ENCODE measurements around the gene HEYL. TPM values are rescaled to one million over a fixed set of nuclear protein-coding genes. Genes with fewer than 3 reads are reported as not detected.

HEYL gene
- total RNA-seq, 6 experiments from 2014 or later = 0.98 to 2.6 (median 1.6) TPM

GRCh38 chr1:39681294-39681693 is 41.9 kb upstream of the HEYL start:
- no peaks in the 10 kb centered on the region for H3K9me3 ChIP-seq
- DNase-seq = no peak
- no peak overlapping the region for H3K27ac ChIP-seq
- H3K36me3 ChIP-seq = no peaks in the 10 kb centered on the region
- no peaks in the 10 kb centered on the region for H3K4me1 ChIP-seq
- ATAC-seq = no peak
- peaks cover 0 to 6% of the 10 kb centered on the region in 2 donors for H3K27me3 ChIP-seq
- intact Hi-C loops (cut with DNase I) = no loop called here
- no peak for TF ChIP-seq CTCF (IDR thresholded peaks at IDR 0.05)
- no peak for TF ChIP-seq POLR2A (IDR thresholded peaks at IDR 0.05)
- 42% methylated on average over 3 of the region's 3 CpGs for WGBS (ENCODE audit: insufficient coverage, low coverage, low lambda C conversion rate, missing lambda C conversion rate)
- no peak overlapping the region for H3K4me3 ChIP-seq

GRCh38 chr1:39680751-39681150 is 41.3 kb upstream of the HEYL start:
- DNase-seq = no peak
- intact Hi-C loops (cut with DNase I) = no loop called here
- Histone ChIP-seq H3K36me3 (no peaks in the 10 kb centered on the region), H3K4me1 (no peaks in the 10 kb centered on the region), H3K9me3 (no peaks in the 10 kb centered on the region), H3K4me3 (no peak overlapping the region), H3K27ac (no peak overlapping the region), H3K27me3 (peaks cover 0 to 6% of the 10 kb centered on the region in 2 donors)
- WGBS (ENCODE audit: insufficient coverage, low coverage, low lambda C conversion rate, missing lambda C conversion rate) = 49% methylated on average over 4 of the region's 4 CpGs
- no peak for TF ChIP-seq POLR2A (IDR thresholded peaks at IDR 0.05)
- TF ChIP-seq CTCF (IDR thresholded peaks at IDR 0.05) = no peak
- ATAC-seq = no peak

GRCh38 chr1:39679821-39680220 is 40.4 kb upstream of the HEYL start:
- no peaks in the 10 kb centered on the region for H3K36me3 ChIP-seq
- no peak overlapping the region for H3K27ac ChIP-seq
- no peaks in the 10 kb centered on the region for H3K9me3 ChIP-seq
- no peak overlapping the region for H3K4me3 ChIP-seq
- ATAC-seq = no peak
- TF ChIP-seq POLR2A (IDR thresholded peaks at IDR 0.05) (no peak), CTCF (IDR thresholded peaks at IDR 0.05) (no peak)
- DNase-seq = no peak
- WGBS (ENCODE audit: insufficient coverage, low coverage, low lambda C conversion rate, missing lambda C conversion rate) = 30% methylated on average over 2 of the region's 2 CpGs
- intact Hi-C loops (cut with DNase I) = no loop called here
- peaks cover 0 to 5% of the 10 kb centered on the region in 2 donors for H3K27me3 ChIP-seq
- H3K4me1 ChIP-seq = no peaks in the 10 kb centered on the region

DNA sequence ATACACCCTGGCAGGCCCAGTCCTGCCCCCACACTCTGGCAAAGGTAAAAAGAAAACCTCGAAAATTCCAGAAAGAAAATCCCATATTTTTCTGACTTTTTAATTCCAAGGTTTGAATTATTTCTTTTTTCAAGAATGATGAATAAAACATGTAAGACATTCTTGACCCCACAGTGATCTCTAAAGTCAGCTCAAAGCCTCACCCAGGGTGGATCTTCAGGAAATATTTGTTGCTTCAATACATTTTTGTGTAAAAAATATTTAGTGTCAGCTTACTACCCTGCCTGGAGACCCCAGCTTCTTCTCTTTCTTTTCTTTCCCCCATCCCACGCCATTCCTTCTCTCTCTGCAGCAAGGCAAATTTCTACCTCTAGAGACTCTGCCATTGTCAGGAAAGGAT is 39.4 kb upstream of the HEYL start:
- intact Hi-C loops (cut with DNase I) = no loop called here
- H3K9me3 ChIP-seq = no peaks in the 10 kb centered on the region
- 69% methylated on average over 2 of the region's 2 CpGs for WGBS (ENCODE audit: insufficient coverage, low coverage, low lambda C conversion rate, missing lambda C conversion rate)
- no peak for ATAC-seq
- TF ChIP-seq CTCF (IDR thresholded peaks at IDR 0.05) = no peak
- H3K4me1 ChIP-seq = no peaks in the 10 kb centered on the region
- H3K36me3 ChIP-seq = no peaks in the 10 kb centered on the region
- no peak overlapping the region for H3K4me3 ChIP-seq
- H3K27me3 ChIP-seq = no peaks in the 10 kb centered on the region
- no peak for DNase-seq
- H3K27ac ChIP-seq = no peak overlapping the region

DNA sequence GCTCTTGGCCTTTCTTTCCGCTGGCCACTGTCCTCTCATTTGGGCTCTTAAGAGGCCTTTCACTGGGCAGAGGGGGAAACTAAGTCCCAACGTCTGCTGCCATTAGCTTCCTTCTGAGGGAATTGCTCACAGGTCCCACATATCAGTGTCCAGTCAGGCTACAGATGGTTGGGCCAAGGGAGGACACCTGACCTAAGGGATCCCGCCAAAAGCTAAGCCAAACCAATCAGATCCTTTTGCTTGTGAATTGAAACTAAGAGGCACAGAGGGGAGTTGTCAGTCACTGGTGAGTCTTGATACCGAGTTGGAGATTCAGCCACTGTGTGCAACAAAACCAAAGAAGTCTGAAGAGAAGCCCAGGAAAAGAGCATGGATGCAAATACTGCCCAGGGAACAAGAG is 38.2 kb upstream of the HEYL start:
- Histone ChIP-seq H3K4me3 (no peak overlapping the region), H3K9me3 (no peaks in the 10 kb centered on the region), H3K27ac (no peak overlapping the region), H3K27me3 (no peaks in the 10 kb centered on the region), H3K4me1 (no peaks in the 10 kb centered on the region), H3K36me3 (no peaks in the 10 kb centered on the region)
- DNase-seq (no peak), ATAC-seq (no peak)
- WGBS (ENCODE audit: insufficient coverage, low coverage, low lambda C conversion rate, missing lambda C conversion rate) = 71% methylated on average over 3 of the region's 4 CpGs
- TF ChIP-seq CTCF (IDR thresholded peaks at IDR 0.05) (no peak), POLR2A (IDR thresholded peaks at IDR 0.05) (no peak)
- intact Hi-C loops (cut with DNase I) = no loop called here
